GM18520 (cell line): Measurements from ENCODE around the gene ACAP3.

Experiments
- ATAC-seq: cut with Tn5 transposase; IDR thresholded peaks from one replicate; pipeline ENCODE4 v1.9.1; 2021; ENCODE audit not compliant: unreplicated experiment

Gene ACAP3

DNA sequence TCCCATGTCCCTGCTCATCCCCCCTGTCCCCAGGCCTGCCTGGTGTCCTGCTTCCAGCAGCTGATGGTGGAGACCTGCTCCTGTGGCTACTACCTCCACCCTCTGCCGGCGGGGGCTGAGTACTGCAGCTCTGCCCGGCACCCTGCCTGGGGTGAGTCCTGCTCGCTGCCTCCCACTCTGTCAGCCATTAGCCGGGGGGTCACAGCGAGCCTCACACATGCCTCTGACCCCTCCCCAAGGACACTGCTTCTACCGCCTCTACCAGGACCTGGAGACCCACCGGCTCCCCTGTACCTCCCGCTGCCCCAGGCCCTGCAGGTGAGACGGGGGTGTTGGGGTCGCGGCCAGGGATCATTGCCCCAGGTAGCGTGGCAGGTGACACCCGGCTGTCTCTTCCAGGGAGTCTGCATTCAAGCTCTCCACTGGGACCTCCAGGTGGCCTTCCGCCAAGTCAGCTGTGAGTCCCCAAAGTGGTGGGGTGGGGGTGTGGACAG lies 17.4 kb downstream of the ACAP3 start:
- ATAC-seq, result no peak

DNA sequence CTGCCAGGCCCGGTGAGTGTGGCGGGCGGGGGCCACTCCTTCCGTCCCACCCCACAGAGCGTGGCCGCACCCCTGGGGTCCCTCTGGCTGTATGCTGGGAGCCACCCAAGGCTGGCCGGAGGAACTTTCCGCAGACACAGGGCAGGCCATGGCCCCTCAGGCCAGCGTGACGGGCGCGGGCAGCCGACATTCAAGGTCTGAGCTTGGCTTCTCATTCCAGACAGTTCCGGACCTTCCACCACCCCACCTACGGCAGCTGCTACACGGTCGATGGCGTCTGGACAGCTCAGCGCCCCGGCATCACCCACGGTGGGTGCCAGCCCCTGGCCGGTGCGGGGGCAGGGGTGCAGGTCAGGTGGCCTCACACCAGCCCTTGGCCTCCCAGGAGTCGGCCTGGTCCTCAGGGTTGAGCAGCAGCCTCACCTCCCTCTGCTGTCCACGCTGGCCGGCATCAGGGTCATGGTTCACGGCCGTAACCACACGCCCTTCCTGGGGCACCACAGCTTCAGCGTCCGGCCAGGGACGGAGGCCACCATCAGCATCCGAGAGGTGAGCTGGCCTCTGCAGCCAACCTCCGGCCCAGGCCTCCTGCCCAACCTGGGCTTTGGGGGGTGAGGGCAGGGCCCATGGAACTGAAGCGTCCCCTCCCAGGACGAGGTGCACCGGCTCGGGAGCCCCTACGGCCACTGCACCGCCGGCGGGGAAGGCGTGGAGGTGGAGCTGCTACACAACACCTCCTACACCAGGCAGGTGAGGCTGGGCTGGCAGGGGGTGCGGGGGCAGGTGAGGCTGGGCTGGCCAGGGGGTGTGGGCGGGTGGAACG lies 20.2 kb downstream of the ACAP3 start:
- no peak for ATAC-seq

DNA sequence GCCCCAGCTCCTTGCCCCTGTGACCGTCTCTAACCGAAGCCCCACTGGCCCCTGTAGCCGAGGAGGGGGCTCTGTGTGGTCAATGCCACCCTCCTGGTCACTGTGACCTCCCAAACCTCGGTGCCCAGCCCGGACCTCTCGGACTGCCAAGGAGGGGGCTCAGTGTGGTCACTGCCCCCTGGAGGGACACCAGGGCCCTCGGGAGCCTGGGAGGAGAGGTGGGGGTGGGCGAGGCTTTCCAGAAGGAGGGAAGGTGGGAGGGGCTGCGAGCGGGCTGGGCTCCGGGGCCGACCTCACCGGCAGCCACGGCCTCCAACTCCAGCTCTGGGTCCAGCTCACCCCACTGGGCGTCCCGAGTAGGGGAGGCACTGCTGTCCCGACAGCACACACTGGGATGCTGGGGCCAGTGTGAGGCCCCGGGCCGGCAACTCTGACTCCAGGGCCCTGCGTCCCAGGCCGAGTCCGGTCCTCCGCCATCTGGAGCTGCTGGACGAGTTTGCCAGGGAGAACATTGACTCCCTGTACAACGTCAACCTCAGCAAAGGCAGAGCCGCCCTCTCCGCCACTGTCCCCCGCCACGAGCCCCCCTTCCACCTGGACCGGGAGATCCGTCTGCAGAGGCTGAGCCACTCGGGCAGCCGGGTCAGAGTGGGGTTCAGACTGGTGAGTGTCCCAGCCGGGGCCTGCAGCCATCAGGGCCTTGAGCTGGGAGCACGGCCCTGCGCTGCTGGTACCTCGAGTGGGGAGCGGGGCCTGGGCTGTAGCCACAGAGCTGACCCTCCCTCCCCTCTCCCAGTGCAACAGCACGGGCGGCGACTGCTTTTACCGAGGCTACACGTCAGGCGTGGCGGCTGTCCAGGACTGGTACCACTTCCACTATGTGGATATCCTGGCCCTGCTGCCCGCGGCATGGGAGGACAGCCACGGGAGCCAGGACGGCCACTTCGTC lies 21.1 kb downstream of the ACAP3 start:
- no peak for ATAC-seq

DNA sequence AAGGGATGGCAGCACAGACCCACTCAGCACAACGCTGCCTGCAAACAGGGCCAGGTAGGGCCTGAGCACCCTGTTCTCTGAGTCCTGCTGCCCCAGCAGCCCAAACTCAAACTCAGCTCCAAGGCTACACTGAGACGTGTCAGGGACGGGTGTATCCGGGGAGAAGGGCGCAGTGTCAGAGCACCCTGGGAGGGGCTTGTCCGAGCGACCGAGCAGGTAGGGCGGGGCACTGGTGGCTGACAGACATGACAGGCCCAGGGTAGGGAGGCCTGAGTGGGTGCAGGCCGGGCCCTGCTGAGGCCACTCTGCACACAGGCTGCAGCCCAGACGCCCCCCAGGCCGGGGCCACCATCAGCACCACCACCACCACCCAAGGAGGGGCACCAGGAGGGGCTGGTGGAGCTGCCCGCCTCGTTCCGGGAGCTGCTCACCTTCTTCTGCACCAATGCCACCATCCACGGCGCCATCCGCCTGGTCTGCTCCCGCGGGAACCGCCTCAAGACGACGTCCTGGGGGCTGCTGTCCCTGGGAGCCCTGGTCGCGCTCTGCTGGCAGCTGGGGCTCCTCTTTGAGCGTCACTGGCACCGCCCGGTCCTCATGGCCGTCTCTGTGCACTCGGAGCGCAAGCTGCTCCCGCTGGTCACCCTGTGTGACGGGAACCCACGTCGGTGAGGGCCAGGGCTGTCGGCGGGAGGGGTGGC lies 22.0 kb downstream of the ACAP3 start:
- no peak for ATAC-seq

DNA sequence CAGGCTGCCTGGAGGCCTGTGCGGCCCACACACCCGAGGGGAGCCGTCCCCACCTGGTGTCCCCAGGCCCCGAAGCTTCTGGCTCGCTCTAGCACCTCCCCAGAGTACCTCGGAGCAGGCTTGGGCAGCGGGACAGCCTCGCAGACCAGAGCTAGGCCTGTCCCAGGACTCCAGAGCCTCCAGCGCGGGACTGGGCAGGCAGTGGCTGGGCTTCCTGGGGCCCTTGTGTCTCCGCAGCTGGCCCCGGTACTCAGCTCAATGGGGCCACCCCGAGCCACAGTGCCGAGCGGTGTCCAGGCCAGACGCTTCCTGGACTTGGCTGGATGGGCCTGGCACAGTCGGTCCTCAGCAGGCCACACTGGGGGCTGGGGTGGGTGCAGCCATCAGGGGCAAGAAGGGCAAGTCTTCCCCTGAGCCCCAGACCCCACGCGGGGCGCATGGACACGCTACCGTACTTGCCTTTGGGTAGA lies 22.6 kb downstream of the ACAP3 start:
- no peak for ATAC-seq

DNA sequence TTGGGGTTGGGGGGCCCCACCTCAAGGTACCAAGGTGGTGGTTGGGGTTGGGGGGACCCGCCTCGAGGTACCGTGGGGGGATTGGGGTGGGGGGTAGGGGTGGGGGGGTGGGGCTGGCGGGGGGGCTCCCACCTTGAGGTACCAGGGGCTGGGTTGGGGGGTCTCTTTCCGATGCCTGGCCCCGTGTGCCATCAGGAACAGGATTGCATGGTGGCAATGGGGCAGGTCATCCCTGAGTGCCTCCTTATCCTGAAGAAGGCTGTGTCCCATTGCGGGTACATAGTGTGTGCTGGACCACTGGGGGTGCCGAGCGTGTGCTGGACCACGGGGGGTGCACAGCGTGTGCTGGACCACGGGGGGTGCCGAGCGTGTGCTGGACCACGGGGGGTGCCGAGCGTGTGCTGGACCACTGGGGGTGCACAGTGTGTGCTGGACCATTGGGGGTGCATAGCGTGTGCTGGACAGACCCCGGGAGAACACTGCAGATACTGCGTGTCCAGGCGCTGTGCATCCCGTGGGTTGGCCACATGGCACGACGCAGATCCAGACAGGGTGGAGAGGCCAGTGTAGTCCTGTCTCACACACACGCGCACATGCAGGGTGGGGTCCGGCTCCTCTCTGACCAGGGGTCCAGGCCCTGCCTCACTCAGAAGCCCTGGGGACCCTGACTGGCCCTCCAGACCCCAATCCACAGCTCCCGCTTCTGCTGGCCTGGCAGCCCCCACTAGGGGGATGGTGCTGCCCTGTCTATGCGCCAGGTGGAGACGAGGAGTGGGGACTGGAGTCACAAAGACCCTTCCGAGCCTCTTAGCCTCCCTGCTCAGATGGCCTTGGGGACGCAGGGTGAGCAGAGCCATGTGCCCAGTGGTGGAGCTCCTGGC lies 23.3 kb downstream of the ACAP3 start:
- ATAC-seq, result no peak

DNA sequence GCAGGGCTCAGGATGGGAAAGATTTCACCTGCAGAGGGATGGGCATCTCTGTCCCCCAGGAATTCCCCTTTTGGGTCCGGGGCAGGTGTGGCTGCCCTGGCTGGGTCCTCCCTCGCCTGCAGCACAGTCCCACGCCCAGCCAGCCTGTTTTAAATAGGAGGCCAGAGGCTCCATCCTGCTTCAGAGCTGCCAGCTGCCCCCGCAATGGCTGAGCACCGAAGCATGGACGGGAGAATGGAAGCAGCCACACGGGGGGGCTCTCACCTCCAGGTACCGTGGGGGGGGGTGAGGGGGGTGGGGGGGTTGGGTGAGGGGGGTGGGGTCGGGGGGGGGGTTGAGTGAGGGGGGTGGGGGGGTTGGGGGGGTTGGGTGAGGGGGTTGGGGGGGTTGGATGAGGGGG lies 23.9 kb downstream of the ACAP3 start:
- no peak for ATAC-seq

DNA sequence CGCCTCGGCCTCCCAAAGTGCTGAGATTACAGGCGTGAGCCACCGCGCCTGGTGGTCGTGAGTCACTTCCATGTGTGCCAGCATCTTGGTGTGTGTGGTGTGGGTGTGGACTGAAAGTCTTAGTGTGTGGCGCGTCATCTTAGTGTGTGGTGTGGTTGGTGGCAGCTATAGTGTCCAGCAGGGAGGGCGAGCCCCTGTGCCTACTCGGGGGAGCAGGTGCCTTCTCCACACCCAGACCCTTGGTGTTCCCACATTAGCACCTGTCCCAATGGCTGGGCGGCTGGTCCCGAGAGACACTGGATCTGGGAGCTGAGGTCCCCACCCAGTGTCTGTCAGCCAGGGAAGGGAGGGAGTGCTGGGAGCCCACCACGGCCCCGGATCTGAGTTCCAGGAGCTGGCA lies 24.7 kb downstream of the ACAP3 start:
- no peak for ATAC-seq

DNA sequence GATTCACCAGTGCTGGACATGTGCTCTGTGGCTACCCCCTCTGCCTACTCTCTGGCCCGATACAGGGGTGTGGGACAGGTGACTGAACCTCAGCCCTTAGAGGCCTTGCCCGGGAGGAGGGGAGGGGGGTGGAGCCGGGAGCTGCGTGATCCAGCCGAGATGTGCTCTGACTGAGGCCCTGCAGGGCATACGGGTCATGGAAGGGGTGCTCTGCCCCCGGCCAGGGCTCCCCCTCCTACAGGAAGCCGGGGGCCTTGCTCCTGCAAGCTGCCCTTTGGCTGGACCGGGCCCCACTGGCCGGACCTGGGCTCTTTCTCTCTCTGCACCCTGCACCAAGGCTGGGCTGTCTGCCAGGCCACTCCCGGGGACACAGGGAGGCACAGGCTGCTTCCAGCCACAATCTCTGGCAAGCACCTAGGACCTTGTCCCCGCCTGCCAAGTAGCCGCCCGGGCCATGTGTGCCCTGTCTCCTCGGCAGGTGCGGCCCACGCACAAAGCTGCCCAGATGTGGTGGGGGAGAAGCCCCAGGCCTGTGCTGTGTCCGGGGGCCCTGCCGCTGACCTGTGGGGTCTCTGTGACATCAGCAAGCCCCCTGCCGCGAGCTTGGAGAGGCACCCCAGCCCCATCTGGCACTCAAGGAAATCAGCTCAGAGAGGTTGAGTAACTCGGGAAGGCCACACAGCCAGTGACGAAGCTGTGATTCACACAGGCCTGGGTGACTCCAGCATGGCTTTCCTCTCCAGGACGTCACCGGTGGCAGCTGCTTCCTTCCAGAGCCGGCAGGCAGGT lies 26.0 kb downstream of the ACAP3 start:
- no peak for ATAC-seq

DNA sequence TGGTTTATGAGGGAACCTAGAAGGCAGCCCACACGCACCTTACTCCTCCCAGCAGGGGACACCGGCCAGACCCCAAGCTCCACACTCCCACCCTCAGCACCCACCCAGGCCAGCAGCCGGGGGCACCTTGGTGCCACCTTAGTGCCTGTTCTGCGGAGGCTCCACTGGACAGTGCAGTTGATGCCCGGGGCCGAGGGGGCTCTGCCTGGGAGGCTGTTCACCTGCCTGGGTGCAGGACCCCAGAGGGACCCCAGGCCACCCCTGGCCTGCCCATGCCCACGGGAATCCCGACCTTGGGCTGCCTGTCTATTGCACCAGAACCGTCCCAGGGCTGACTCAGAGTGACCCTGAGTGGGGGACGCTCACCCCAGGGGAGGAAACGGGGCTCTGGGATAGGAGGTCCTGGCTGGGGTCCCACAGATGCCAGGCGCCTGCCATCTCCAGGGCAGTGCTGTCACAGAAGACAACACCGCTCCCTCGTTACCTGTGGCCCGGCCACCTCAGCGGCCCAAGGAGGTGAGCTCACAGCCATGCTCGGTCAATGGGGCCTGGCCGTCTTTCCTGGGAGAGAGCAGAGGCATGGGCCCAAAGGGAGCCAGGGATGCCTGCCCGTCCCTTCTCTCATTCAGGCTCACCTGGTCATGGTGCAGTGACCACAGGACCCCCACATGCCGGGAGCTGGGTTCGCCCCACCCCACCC lies 26.8 kb downstream of the ACAP3 start:
- no peak for ATAC-seq

DNA sequence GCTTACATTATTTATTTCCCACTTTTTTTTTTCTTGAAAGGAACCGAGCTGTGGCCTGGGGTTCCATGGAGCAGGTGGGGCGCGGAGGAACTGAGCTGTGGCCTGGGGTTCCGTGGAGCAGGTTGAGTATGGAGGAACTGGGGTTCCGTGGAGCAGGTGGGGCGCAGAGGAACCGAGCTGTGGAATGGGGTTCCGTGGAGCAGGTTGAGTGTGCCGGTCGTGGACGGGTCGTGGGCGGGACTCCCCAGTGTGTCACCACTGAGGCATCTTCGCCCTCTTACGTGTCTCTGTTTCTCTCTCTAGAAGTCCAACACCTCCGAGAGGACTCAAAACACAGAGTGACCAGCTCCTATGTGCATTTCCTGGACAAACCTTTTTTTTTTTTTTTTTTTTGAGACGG lies 28.7 kb downstream of the ACAP3 start:
- ATAC-seq, result no peak

DNA sequence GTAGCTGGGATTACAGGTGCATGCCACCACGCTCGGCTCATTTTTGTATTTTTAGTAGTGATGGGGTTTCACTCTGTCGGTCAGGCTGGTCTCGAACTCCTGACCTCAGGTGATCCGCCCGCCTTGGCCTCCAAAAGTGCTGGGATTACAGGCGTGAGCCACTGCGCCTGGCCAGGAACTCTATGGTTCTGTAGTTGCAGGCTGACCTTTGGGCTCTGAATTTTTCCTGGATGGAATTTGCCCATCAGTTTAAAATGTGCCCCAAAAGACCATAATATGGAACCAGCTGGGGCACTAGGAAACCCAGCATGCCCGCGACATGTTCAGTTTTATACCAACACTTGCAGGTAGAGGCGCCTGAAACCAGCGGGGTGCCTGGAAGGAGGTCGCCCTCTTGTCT lies 29.1 kb downstream of the ACAP3 start:
- ATAC-seq, result no peak

DNA sequence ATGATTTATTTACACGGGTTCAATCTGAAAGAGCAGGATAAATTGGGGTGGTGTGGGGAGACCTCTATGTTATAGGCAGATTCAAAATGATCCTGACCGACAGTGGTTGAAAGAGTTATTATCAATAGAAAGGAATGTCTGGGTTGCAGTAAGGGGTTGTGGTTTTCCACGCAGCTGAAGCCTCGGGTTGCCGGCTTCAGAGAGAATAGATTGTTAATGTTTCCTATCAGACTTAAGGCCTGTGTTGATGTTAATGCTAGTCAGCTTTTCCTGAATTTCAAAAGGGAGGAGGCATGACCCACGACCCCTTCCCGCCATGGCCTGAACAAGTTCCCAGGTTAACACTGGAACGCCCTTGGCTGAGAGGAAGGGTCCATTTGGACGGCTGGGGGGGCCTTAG lies 31.9 kb downstream of the ACAP3 start:
- no peak for ATAC-seq

DNA sequence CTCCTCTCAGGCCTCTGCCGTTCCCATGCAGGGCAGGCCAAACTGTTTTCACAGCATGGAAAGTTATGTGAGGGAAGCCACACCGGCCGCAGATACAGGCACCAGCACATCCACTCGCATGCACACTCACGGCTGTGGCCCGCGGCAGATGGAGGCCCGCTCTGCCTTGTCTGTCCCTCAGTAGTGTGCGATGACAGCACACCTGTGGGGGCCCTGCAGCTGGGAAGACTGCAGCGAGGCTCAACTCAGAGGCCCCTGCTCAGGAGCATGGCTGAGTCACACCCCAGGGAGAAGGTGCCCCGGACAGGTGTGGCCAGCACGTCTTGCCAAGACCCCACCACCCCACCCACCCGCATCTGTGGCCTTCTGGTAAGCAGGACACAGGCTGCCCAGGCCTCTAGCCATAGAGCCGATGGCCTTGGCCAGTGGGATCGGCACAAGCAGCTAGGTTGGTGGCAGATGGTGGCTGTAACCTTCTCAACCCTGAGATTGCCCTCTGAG lies 32.7 kb downstream of the ACAP3 start:
- ATAC-seq, result no peak

DNA sequence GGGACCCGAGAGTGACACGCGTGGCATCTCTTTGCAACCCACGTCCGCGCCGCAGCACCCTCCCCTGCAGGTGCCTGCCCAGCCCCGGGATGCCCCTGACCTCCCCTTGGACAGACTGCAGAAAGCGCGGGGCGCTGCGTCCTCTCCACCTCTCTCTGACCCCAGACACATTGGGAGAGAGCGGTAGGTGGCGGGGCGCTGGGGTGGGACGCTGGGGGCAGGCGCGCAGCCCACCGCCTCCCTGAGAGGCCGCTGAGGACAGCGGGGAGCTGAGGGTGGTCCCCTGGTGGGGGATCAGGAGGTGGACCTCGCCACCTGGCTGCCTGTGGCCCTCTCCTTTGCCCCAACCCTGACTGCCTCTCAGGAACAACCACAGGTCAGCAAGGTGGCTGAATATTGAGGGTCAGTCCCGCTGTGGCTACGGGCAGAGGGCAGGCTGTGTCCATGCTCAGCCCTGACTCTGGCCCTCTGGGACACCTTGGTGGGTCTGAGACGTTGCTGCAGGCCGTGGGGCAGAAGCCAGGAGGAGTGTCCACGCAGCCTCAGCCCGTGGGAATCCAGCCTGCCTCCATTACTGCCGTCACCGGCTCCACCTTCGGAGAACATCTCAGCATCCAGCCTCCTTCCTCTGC lies 33.3 kb downstream of the ACAP3 start:
- ATAC-seq, result no peak

DNA sequence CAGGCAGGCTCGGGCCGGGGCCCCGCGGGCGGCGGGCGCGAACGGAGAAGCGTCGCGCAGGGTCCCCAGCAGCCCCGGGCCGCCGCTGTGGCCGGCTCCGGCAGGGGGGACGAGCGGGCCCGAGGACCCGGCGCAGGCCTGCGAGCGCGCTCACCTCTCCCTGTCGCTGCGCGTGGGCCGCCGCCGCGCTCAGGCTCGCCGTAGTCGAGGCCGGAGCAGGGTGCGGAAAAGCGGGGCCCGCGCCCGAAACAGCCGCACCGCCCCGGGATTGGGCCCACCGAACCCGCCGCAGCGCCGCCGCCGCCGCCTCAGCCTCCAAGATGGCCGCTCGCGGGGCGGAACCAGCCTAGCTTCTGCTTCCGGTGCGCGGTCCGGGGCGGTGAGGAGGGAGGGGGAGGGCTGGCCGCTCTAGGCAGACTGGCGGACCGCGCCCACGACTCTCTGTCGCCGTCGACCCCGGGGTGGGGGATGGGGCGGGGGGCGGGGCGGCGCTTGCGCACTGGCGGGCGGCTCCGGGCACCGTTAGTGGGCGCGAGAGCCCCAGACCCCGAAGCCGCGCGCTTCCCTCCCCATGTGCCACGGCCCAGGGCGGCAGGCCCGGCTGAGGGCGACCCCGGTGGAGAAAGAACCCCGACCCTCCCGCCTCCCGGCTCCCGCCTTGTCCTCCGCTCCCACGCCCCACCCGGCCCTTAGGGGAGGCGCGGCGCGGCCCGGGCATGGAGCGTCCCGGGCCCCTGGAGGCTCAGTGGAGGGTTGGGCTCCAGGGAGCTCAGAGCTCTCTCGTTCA lies 34.0 kb downstream of the ACAP3 start, which contains the start of gene UBE2J2:
UBE2J2 (minus strand) TSS at position 343 of the 787 bp plus-strand sequence. CDS start 5,862 bp downstream, outside the sequence.
- peak; percentile 76 for ATAC-seq

DNA sequence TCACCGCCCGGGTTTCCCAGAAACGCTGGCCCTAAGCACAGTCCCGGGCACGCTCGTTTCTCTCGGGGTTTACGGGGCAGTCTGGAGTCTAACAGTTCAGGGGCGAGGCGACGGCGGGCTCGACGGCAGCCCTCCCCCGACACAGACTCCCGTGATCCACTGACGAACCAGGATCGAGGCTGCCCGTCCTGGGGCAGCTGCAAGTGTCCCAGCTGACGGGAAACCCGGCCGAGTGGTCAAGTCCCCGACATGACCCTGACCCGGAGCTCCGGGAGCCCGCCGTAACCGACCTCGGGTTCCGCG lies 34.6 kb downstream of the ACAP3 start:
- no peak for ATAC-seq
